Hepatocyte (in vitro differentiated cells): Measurements from ENCODE around the gene WASHC4. TPM values are rescaled to one million over a fixed set of nuclear protein-coding genes. Genes with fewer than 3 reads are reported as not detected.

ENCODE experiments used
- DNase-seq: peaks from one replicate; pipeline ENCODE4 v3.0.0-alpha.2; 2016; ENCODE audit warnings: low spot score
- H2AFZ ChIP-seq: fragments of 200-600 bp; sonication (generic); 2 replicates; pipeline ENCODE4 v1.6.0; 2016; ENCODE audit warnings: antibody characterized with exemption, mild to moderate bottlenecking
- H3K27ac ChIP-seq: fragments of 200-600 bp; sonication (generic); 2 replicates; pipeline ENCODE4 v1.5.1; 2016; ENCODE audit warnings: mild to moderate bottlenecking
- H3K27me3 ChIP-seq: fragments of 200-600 bp; sonication (generic); 2 replicates; pipeline ENCODE4 v1.6.1; 2016
- H3K36me3 ChIP-seq: fragments of 200-600 bp; sonication (generic); replicated peaks from 2 replicates; pipeline ENCODE4 v1.5.1; 2016; ENCODE audit warnings: low read depth; ENCODE audit not compliant: insufficient read depth
- H3K4me1 ChIP-seq: fragments of 200-600 bp; sonication (generic); 2 replicates; pipeline ENCODE4 v1.5.1; 2016; ENCODE audit warnings: mild to moderate bottlenecking, moderate library complexity; ENCODE audit not compliant: insufficient read depth
- H3K4me2 ChIP-seq: fragments of 200-600 bp; sonication (generic); 2 replicates; pipeline ENCODE4 v1.6.0; 2016
- H3K4me3 ChIP-seq: fragments of 200-600 bp; sonication (generic); 2 replicates; pipeline ENCODE4 v1.5.1; 2016; ENCODE audit warnings: mild to moderate bottlenecking
- H3K79me2 ChIP-seq: fragments of 200-600 bp; sonication (generic); 2 replicates; pipeline ENCODE4 v1.6.0; 2017; ENCODE audit warnings: mild to moderate bottlenecking
- H3K9me2 ChIP-seq: fragments of 200-600 bp; sonication (generic); replicated peaks from 2 replicates; pipeline ENCODE4 v1.6.0; 2017; ENCODE audit warnings: mild to moderate bottlenecking; ENCODE audit not compliant: insufficient read depth
- H3K9me3 ChIP-seq: fragments of 200-600 bp; sonication (generic); 2 replicates; pipeline ENCODE4 v1.5.1; 2016; ENCODE audit warnings: low read depth, mild to moderate bottlenecking
- H4K20me1 ChIP-seq: fragments of 200-600 bp; sonication (generic); 2 replicates; pipeline ENCODE4 v1.6.0; 2016; ENCODE audit warnings: mild to moderate bottlenecking; ENCODE audit not compliant: insufficient read depth, poor library complexity, severe bottlenecking
- EZH2 ChIP-seq: fragments of 200-600 bp; sonication (generic); IDR thresholded peaks from 2 replicates; pipeline ENCODE4 v1.6.1; 2016; ENCODE audit warnings: antibody characterized with exemption, mild to moderate bottlenecking, borderline replicate concordance
- EZH2phosphoT487 ChIP-seq: fragments of 200-600 bp; sonication (generic); IDR thresholded peaks from one replicate; pipeline ENCODE4 v1.6.1; 2018; ENCODE audit warnings: antibody characterized with exemption, mild to moderate bottlenecking, low read depth, moderate library complexity; ENCODE audit not compliant: unreplicated experiment, severe bottlenecking
- WGBS: methylation state at CpG from one replicate; pipeline ENCODE4 v1.1.6; 2016; ENCODE audit warnings: low lambda C conversion rate; ENCODE audit errors: missing lambda C conversion rate; 5-methylcytosine and 5-hydroxymethylcytosine counted together
- polyA plus RNA-seq: library from polyadenylated mRNA; unstranded; fragments of >200 nt; fragmentation: Nextera tagmentation; extraction: Ambion mirVana; gene quantifications from 2 replicates; pipeline ENCODE4 v1.2.1, GENCODE V29; 2016
- total RNA-seq: library from RNA; depleted of rRNA; stranded (reverse); fragments of >200 nt; gene quantifications from 2 replicates; pipeline ENCODE4 v1.2.3, GENCODE V29; 2014
- TF ChIP-seq, protein P1 (sequence below): fragments of 200-600 bp; sonication (generic); IDR thresholded peaks from 2 replicates; pipeline ENCODE4 v1.5.1; 2016; ENCODE audit warnings: antibody characterized with exemption, mild to moderate bottlenecking; ENCODE audit not compliant: poor library complexity

Gene WASHC4
- total and polyA plus RNA-seq, 2 experiments from 2014 or later, result 31.3 to 92.7 TPM

DNA sequence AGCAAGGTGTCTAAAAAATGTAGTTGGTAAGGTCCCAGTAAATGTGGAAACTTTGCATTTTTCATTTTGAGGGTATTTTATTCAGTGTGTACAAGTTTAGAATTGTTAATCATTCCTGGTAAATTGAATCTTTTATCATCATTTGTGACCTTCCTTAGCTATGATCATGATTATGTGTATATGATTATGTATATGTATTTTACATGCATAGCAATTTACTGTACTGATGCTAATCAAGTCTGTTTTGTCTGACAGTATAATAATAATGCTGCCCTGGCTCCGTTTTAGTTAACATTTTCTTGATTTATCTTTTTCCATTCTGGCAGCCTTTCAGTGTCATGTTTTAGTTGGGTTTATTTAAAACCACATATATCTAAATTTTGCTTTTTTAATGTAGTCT, 9.4 kb downstream of the WASHC4 start:
- Histone ChIP-seq H3K4me3 (no peak overlapping the region), H4K20me1 (peaks cover 24% of the 10 kb centered on the region), H3K36me3 (no peaks in the 10 kb centered on the region), H2AFZ (no peak overlapping the region), H3K27ac (no peak overlapping the region), H3K27me3 (no peaks in the 10 kb centered on the region), H3K9me2 (no peaks in the 10 kb centered on the region), H3K4me2 (no peak overlapping the region), H3K9me3 (no peaks in the 10 kb centered on the region), H3K79me2 (peaks cover 47% of the 10 kb centered on the region), H3K4me1 (no peaks in the 10 kb centered on the region)
- WGBS, result 91% methylated on average over 1 of the region's 1 CpG
- DNase-seq, result no peak
- TF ChIP-seq EZH2phosphoT487 (no peak), EZH2 (no peak)
- TF ChIP-seq, protein P1, sequence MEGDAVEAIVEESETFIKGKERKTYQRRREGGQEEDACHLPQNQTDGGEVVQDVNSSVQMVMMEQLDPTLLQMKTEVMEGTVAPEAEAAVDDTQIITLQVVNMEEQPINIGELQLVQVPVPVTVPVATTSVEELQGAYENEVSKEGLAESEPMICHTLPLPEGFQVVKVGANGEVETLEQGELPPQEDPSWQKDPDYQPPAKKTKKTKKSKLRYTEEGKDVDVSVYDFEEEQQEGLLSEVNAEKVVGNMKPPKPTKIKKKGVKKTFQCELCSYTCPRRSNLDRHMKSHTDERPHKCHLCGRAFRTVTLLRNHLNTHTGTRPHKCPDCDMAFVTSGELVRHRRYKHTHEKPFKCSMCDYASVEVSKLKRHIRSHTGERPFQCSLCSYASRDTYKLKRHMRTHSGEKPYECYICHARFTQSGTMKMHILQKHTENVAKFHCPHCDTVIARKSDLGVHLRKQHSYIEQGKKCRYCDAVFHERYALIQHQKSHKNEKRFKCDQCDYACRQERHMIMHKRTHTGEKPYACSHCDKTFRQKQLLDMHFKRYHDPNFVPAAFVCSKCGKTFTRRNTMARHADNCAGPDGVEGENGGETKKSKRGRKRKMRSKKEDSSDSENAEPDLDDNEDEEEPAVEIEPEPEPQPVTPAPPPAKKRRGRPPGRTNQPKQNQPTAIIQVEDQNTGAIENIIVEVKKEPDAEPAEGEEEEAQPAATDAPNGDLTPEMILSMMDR, result no peak

DNA sequence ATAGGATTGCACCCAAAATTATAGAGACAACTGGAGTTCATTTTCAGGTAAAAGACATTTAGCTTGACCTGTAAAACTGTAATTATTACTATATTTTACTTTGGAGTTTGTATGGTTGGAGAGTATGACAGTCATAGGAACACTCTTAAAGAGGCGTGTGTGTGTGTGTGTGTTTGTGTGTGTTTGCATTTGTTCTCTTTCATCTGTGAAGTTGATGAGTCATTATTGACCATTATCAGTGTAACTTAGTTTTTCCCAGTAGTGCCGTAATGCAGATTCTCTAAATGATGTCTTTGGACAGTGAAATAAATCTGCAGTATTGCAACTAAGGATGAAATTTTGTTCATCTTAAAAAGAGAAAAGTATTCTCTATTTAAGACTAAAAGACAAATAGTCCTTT, 13.0 kb downstream of the WASHC4 start:
- no peaks in the 10 kb centered on the region for H3K9me2 ChIP-seq
- DNase-seq, result no peak
- no peak overlapping the region for H3K4me2 ChIP-seq
- H2AFZ ChIP-seq, result no peak overlapping the region
- no peak overlapping the region for H3K4me3 ChIP-seq
- 66% methylated on average over 2 of the region's 2 CpGs for WGBS
- no peak overlapping the region for H3K27ac ChIP-seq
- H3K9me3 ChIP-seq, result no peaks in the 10 kb centered on the region
- no peaks in the 10 kb centered on the region for H3K36me3 ChIP-seq
- no peaks in the 10 kb centered on the region for H3K27me3 ChIP-seq
- no peaks in the 10 kb centered on the region for H3K4me1 ChIP-seq
- H4K20me1 ChIP-seq, result no peaks in the 10 kb centered on the region
- peaks cover 14% of the 10 kb centered on the region for H3K79me2 ChIP-seq
- TF ChIP-seq EZH2phosphoT487 (no peak), EZH2 (no peak)
- TF ChIP-seq, protein P1, result no peak

DNA sequence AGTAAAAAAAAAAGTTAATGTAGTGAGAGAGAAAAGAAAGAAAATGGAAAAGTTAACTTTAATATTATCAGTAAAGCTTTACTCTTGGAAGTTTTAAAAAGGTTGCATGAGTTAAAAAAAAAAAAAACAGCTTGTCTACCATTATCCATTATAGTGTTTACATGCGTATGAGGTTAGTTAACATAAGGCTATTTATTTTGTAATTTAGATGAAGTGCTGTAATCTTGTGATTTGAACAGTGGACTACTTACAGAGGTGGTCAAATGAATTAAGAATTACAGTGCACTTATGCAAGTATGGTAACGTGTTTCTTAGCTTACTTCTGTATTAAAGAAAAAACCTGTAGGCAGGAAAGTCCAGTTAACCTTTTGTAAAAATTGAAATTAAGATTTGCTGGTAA, 30.7 kb downstream of the WASHC4 start:
- no peaks in the 10 kb centered on the region for H3K9me3 ChIP-seq
- H4K20me1 ChIP-seq, result no peaks in the 10 kb centered on the region
- H3K36me3 ChIP-seq, result no peaks in the 10 kb centered on the region
- H3K79me2 ChIP-seq, result peaks cover 3% of the 10 kb centered on the region
- 93% methylated on average over 2 of the region's 2 CpGs for WGBS
- H3K27ac ChIP-seq, result no peak overlapping the region
- no peak overlapping the region for H3K4me2 ChIP-seq
- no peaks in the 10 kb centered on the region for H3K9me2 ChIP-seq
- no peak overlapping the region for H2AFZ ChIP-seq
- H3K27me3 ChIP-seq, result no peaks in the 10 kb centered on the region
- no peak for TF ChIP-seq EZH2
- no peak for TF ChIP-seq EZH2phosphoT487
- TF ChIP-seq, protein P1, result no peak
- no peak for DNase-seq
- no peaks in the 10 kb centered on the region for H3K4me1 ChIP-seq
- H3K4me3 ChIP-seq, result no peak overlapping the region

DNA sequence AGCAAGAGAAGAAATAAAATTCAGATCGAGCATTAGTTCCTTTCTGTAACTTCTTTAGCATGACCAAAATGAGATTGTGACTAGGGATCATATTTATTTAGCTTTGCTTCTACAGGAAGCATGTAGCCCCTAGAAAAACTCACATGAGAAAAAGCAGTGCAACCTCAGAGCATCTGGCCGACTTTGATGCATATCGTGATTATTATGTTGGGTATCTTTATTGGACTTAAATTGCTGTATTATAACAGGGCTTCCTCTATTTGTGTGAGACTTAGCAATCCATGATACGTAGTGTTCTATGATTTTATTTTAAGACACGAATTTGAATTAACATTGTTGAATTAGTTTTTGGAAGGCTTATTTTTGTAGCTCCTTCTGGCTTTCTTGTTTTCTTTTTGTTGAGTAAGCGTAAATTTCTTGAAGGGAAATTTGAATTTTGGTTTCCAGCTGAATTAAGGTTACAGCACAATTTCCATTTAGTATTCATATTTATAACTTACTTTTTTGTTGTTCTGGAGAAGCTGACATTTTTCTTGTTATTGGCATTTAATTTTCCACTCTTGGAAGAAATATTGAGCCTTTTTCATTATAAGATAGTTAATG, 33.9 kb downstream of the WASHC4 start:
- Histone ChIP-seq H3K9me2 (no peaks in the 10 kb centered on the region), H3K4me1 (no peaks in the 10 kb centered on the region), H3K27me3 (no peaks in the 10 kb centered on the region), H3K4me2 (no peak overlapping the region), H2AFZ (no peak overlapping the region), H4K20me1 (no peaks in the 10 kb centered on the region), H3K36me3 (no peaks in the 10 kb centered on the region), H3K79me2 (peaks cover 3% of the 10 kb centered on the region), H3K4me3 (no peak overlapping the region), H3K9me3 (no peaks in the 10 kb centered on the region), H3K27ac (no peak overlapping the region)
- WGBS, result 95% methylated on average over 6 of the region's 6 CpGs
- TF ChIP-seq, protein P1, result no peak
- TF ChIP-seq EZH2 (no peak), EZH2phosphoT487 (no peak)
- no peak for DNase-seq
